Endothelial cell of umbilical vein (primary cell): ENCODE data around the gene TMEM255A. TPM values are rescaled to one million over a fixed set of nuclear protein-coding genes. Genes with fewer than 3 reads are reported as not detected.

Source experiments
- BruUV-seq: library from RNA; stranded (reverse); fragments of 400-500 nt; replicated peaks from 2 replicates; lab custom pipeline; 2021; lab: Mats Ljungman, UMichigan
- CTCF ChIA-PET: fragments of 300-600, 350-600 bp; sonication (Branson Sonifier 250); formaldehyde crosslinking; loops from one replicate; lab custom pipeline; 2021; ENCODE audit warnings: antibody characterized with exemption, inconsistent platforms; lab: Charles Lee
- POLR2A ChIA-PET: fragments of 300-600, 350-600 bp; sonication (Branson Sonifier 250); formaldehyde crosslinking; loops from one replicate; lab custom pipeline; 2021; ENCODE audit warnings: antibody characterized with exemption, inconsistent platforms; lab: Charles Lee
- DNase-seq: peaks from one replicate; pipeline ENCODE4 v3.0.0-alpha.2; 2011; ENCODE audit warnings: low read depth, low spot score
- FAIRE-seq: peaks from 2 replicates; lab custom pipeline; 2011; peaks lifted over from hg19 to GRCh38; lab: Jason Lieb, UNC
- H2AFZ ChIP-seq: 2 replicates; pipeline ENCODE4 v1.6.0; 2012; ENCODE audit warnings: low read depth, low read length, control low read depth, inconsistent platforms
- H3K27ac ChIP-seq: 2 replicates; pipeline ENCODE4 v1.5.1; 2011; ENCODE audit warnings: low read depth, mild to moderate bottlenecking, control low read depth, low read length, moderate library complexity; ENCODE audit not compliant: insufficient read depth
- H3K27me3 ChIP-seq, 2 experiments: 2 replicates each; pipeline versions ENCODE4 v1.6.0 to v1.6.1; 2011; ENCODE audit warnings: low read length in 2 of 2, mixed read lengths in 1 of 2; ENCODE audit not compliant: control insufficient read depth in 2 of 2, insufficient read depth in 2 of 2
- H3K36me3 ChIP-seq, 2 experiments: 2 replicates in 1 of 2; 3 replicates in 1 of 2; pipeline ENCODE4 v1.5.1; 2011; ENCODE audit warnings: low read length in 2 of 2, mild to moderate bottlenecking in 1 of 2, moderate library complexity in 1 of 2; ENCODE audit not compliant: control insufficient read depth in 2 of 2, insufficient read depth in 2 of 2; ENCODE audit errors: extremely low read depth in 1 of 2
- H3K4me1 ChIP-seq: 3 replicates; pipeline ENCODE4 v1.5.1; 2011; ENCODE audit warnings: mild to moderate bottlenecking, low read length; ENCODE audit not compliant: control insufficient read depth, insufficient read depth; ENCODE audit errors: extremely low read depth
- H3K4me2 ChIP-seq: 2 replicates; pipeline ENCODE4 v1.6.1; 2011; ENCODE audit warnings: low read length, control low read depth, mixed read lengths; ENCODE audit not compliant: insufficient read depth
- H3K4me3 ChIP-seq, 3 experiments: fragments of 200-600 bp in 1 of 3; sonication (generic), shearing (Covaris generic) in 1 of 3; replicated peaks in 1 of 3; 2 replicates each; pipeline ENCODE4 v1.5.1; 2011 to 2016; ENCODE audit warnings: control low read depth in 3 of 3, low read length in 3 of 3, mild to moderate bottlenecking in 2 of 3, inconsistent platforms in 1 of 3, low read depth in 1 of 3, moderate library complexity in 1 of 3; ENCODE audit not compliant: insufficient read depth in 1 of 3
- H3K79me2 ChIP-seq: 2 replicates; pipeline ENCODE4 v1.6.0; 2012; ENCODE audit warnings: low read length, inconsistent platforms; ENCODE audit not compliant: control insufficient read depth, insufficient read depth
- H3K9ac ChIP-seq: replicated peaks from 2 replicates; pipeline ENCODE3; 2011; ENCODE audit warnings: low read length, control low read depth; ENCODE audit not compliant: insufficient read depth; ENCODE audit errors: extremely low read depth
- H3K9me1 ChIP-seq: replicated peaks from 3 replicates; pipeline ENCODE4 v1.6.0; 2011; ENCODE audit warnings: mild to moderate bottlenecking, low read length; ENCODE audit not compliant: control insufficient read depth, insufficient read depth; ENCODE audit errors: extremely low read depth
- H3K9me3 ChIP-seq: replicated peaks from 2 replicates; pipeline ENCODE4 v1.5.1; 2012; ENCODE audit warnings: low read length, inconsistent platforms; ENCODE audit not compliant: control insufficient read depth, insufficient read depth
- H4K20me1 ChIP-seq: replicated peaks from 2 replicates; pipeline ENCODE3; 2011; ENCODE audit warnings: mild to moderate bottlenecking, low read length; ENCODE audit not compliant: control insufficient read depth, insufficient read depth; ENCODE audit errors: extremely low read depth
- EZH2 ChIP-seq: IDR thresholded peaks from 2 replicates; pipeline ENCODE4 v1.6.1; 2012; ENCODE audit warnings: borderline replicate concordance, low read depth, mild to moderate bottlenecking, moderate library complexity, low read length, inconsistent platforms; ENCODE audit not compliant: severe bottlenecking
- FOS ChIP-seq: IDR thresholded peaks from 2 replicates; pipeline ENCODE4 v1.6.1; 2011; ENCODE audit warnings: mild to moderate bottlenecking, low read length, moderate library complexity, borderline replicate concordance; ENCODE audit not compliant: insufficient read depth
- GATA2 ChIP-seq: IDR thresholded peaks from 2 replicates; pipeline ENCODE4 v1.7.0; 2011; ENCODE audit warnings: low read depth, mild to moderate bottlenecking, moderate library complexity, mixed read lengths, low read length; ENCODE audit not compliant: insufficient read length, insufficient read depth
- MYC ChIP-seq: IDR thresholded peaks from one replicate; pipeline ENCODE4 v1.6.1; 2011; ENCODE audit warnings: mild to moderate bottlenecking, low read depth, low read length
- POLR2A ChIP-seq: IDR thresholded peaks from 2 replicates; pipeline ENCODE4 v1.6.1; 2012; ENCODE audit warnings: low read depth, mild to moderate bottlenecking, control low read depth, low read length
- POLR2AphosphoS5 ChIP-seq: IDR thresholded peaks from 2 replicates; pipeline ENCODE4 v1.6.1; 2012; ENCODE audit warnings: low read depth, mild to moderate bottlenecking, control low read depth, low read length, moderate library complexity; ENCODE audit not compliant: insufficient read depth
- dilution Hi-C: fragments of 300-500 bp; cut with MboI; formaldehyde crosslinking; loops from one replicate; pipeline ENCODE4 v1.15.0; 2019; ENCODE audit warnings: low sequenced_read_pairs; ENCODE audit not compliant: extremely low pct_ligation_motif_present
- intact Hi-C: fragments of 100-400 bp; cut with micrococcal nuclease; formaldehyde crosslinking; loops from one replicate; pipeline ENCODE4 v1.10.0; 2022
- polyA plus RNA-seq, 4 experiments: library from polyadenylated mRNA; depleted of rRNA in 3 of 4; stranded (reverse) in 3 of 4; unstranded in 1 of 4; fragments of >200 nt; gene quantifications; 2 replicates each; pipeline versions ENCODE4 v1.2.1 to v1.2.3, GENCODE V29; 2011 to 2012; ENCODE audit warnings: missing spikeins in 1 of 4
- total RNA-seq: library from RNA; stranded (reverse); gene quantifications from 2 replicates; pipeline ENCODE4 v1.2.3, GENCODE V29; 2021
- TF ChIP-seq, protein P1 (sequence below): IDR thresholded peaks from 2 replicates; pipeline ENCODE4 v1.6.1; 2011; ENCODE audit not compliant: insufficient read depth, insufficient read length
- TF ChIP-seq, protein P2 (sequence below), 2 donors: IDR thresholded peaks; 1 replicate in 1 of 2; 2 replicates in 1 of 2; pipeline ENCODE4 v1.5.1; 2011; ENCODE audit warnings: low read length in 2 of 2, mild to moderate bottlenecking in 2 of 2, moderate library complexity in 2 of 2, control low read depth in 1 of 2, inconsistent platforms in 1 of 2, low read depth in 1 of 2; ENCODE audit not compliant: insufficient read depth in 1 of 2; ENCODE audit errors: extremely low read depth in 1 of 2

TMEM255A gene
- total and polyA plus RNA-seq, 2 donors (not counting 3 experiments of a cell fraction or from before 2014, with no cell fraction given), result not detected

GRCh38 chrX:120253784-120254183 lies 57.5 kb downstream of the TMEM255A start:
- no peak overlapping the region for H3K4me3 ChIP-seq
- dilution Hi-C loops (no loop called here), intact Hi-C loops (loop anchor here (10.0 kb wide), 1 partner anchor 541 kb away; no protein-coding TSS in a partner anchor)
- no peak for FAIRE-seq
- H3K79me2 ChIP-seq, result peaks cover 40% of the 10 kb centered on the region
- H3K36me3 ChIP-seq, result peaks cover 2 to 5% of the 10 kb centered on the region in 2 experiments
- H3K27ac ChIP-seq, result no peak overlapping the region
- no peaks in the 10 kb centered on the region for H3K9me3 ChIP-seq
- H3K9ac ChIP-seq, result no peak overlapping the region
- TF ChIP-seq GATA2 (no peak), FOS (no peak), POLR2AphosphoS5 (no peak), EZH2 (no peak)
- TF ChIP-seq, protein P1, sequence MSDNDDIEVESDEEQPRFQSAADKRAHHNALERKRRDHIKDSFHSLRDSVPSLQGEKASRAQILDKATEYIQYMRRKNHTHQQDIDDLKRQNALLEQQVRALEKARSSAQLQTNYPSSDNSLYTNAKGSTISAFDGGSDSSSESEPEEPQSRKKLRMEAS, result no peak
- no peak overlapping the region for H3K4me2 ChIP-seq
- H4K20me1 ChIP-seq, result peaks cover 2% of the 10 kb centered on the region
- BruUV-seq, result no TSS peak
- H3K4me1 ChIP-seq, result peaks cover 11% of the 10 kb centered on the region
- no peaks in the 10 kb centered on the region for H3K27me3 ChIP-seq
- no peaks in the 10 kb centered on the region for H3K9me1 ChIP-seq
- H2AFZ ChIP-seq, result no peak overlapping the region
- POLR2A ChIA-PET, result no interaction called here
- no peak for DNase-seq
- CTCF ChIA-PET, result no interaction called here

- POLR2A ChIA-PET, result no interaction called here
- CTCF ChIA-PET, result interaction anchor here (0.9 to 1.5 kb wide), 4 partner anchors 38 to 235 kb away, joined by 4 to 8 read pairs (median 4); no protein-coding TSS in a partner anchor
- Histone ChIP-seq H3K4me1 (peaks cover 11% of the 10 kb centered on the region), H3K36me3 (peaks cover 2 to 5% of the 10 kb centered on the region in 2 experiments), H3K9ac (peak overlapping the region; percentile 86), H3K4me3 (peak overlapping the region; percentile 53 to 88 (median 82)), H3K27ac (peak overlapping the region; percentile 70), H3K4me2 (peak overlapping the region; percentile 97), H3K9me1 (no peaks in the 10 kb centered on the region), H3K9me3 (no peaks in the 10 kb centered on the region), H4K20me1 (peaks cover 2% of the 10 kb centered on the region), H3K27me3 (peaks cover 3 to 11% of the 10 kb centered on the region in 2 experiments), H2AFZ (peak overlapping the region; percentile 13), H3K79me2 (peaks cover 40% of the 10 kb centered on the region)
- DNase-seq (peak; percentile 34), FAIRE-seq (no peak)
- BruUV-seq, result TSS peak; percentile 43
- dilution Hi-C loops (no loop called here), intact Hi-C loops (loop anchor here (2.0 to 10.0 kb wide), 2 partner anchors 309 to 543 kb away; partner anchors contain the start of gene NKAP)
- TF ChIP-seq, protein P2, sequence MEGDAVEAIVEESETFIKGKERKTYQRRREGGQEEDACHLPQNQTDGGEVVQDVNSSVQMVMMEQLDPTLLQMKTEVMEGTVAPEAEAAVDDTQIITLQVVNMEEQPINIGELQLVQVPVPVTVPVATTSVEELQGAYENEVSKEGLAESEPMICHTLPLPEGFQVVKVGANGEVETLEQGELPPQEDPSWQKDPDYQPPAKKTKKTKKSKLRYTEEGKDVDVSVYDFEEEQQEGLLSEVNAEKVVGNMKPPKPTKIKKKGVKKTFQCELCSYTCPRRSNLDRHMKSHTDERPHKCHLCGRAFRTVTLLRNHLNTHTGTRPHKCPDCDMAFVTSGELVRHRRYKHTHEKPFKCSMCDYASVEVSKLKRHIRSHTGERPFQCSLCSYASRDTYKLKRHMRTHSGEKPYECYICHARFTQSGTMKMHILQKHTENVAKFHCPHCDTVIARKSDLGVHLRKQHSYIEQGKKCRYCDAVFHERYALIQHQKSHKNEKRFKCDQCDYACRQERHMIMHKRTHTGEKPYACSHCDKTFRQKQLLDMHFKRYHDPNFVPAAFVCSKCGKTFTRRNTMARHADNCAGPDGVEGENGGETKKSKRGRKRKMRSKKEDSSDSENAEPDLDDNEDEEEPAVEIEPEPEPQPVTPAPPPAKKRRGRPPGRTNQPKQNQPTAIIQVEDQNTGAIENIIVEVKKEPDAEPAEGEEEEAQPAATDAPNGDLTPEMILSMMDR (IDR thresholded peaks at IDR 0.05; ENCODE audit: extremely low read depth in 1 of 2, insufficient read depth in 1 of 2, low read depth in 1 of 2, low read length in 2 of 2), result no peak
- TF ChIP-seq GATA2 (no peak), FOS (no peak), POLR2AphosphoS5 (no peak), EZH2 (no peak), MYC (no peak), POLR2A (no peak)
- TF ChIP-seq, protein P1, result no peak
These were observed 59.7 kb downstream of the TMEM255A start for GRCh38 chrX:120251471-120252011.
